Naive thymus-derived CD8-positive, alpha-beta T cell (primary cell): ENCODE results near the gene SPI1. TPM values are rescaled to one million over a fixed set of nuclear protein-coding genes. Genes with fewer than 3 reads are reported as not detected.

Experiments
- ATAC-seq, 2 donors: fragments of 150-1000 bp; cut with Tn5 transposase in 1 of 2; sonication (Bioruptor Pico), chemical (Tn5 transposase) in 1 of 2; 1 replicate in 1 of 2; 2 replicates in 1 of 2; pipeline ENCODE4 v1.10.0; 2021; ENCODE audit warnings: mild to moderate bottlenecking in 2 of 2, moderate library complexity in 2 of 2
- POLR2A ChIA-PET: fragments of 350-600 bp; sonication (Branson Sonifier 250); formaldehyde crosslinking; loops from one replicate; lab custom pipeline; 2021; ENCODE audit warnings: antibody characterized with exemption; lab: Charles Lee
- DNase-seq, 10 donors: peaks; one replicate each; pipeline versions ENCODE4 v3.0.0 to v3.0.0-alpha.2; 2020 to 2022
- H3K27ac Mint-ChIP-seq, 10 donors: one replicate each; pipeline ENCODE4 v1.8.0; 2020 to 2022; ENCODE audit warnings: mild to moderate bottlenecking in 10 of 10, mixed read lengths in 10 of 10, moderate library complexity in 4 of 10, inconsistent platforms in 1 of 10
- H3K27me3 Mint-ChIP-seq, 5 donors: one replicate each; pipeline ENCODE4 v1.8.0; 2021 to 2022; ENCODE audit warnings: mixed read lengths in 5 of 5
- H3K36me3 Mint-ChIP-seq, 3 donors: one replicate each; pipeline ENCODE4 v1.8.0; 2020 to 2022; ENCODE audit warnings: mixed read lengths in 3 of 3, mild to moderate bottlenecking in 2 of 3, inconsistent platforms in 1 of 3
- H3K4me1 Mint-ChIP-seq, 4 donors: one replicate each; pipeline ENCODE4 v1.8.0; 2021 to 2022; ENCODE audit warnings: mixed read lengths in 4 of 4
- H3K4me3 Mint-ChIP-seq, 10 donors: one replicate each; pipeline ENCODE4 v1.8.0; 2020 to 2022; ENCODE audit warnings: mild to moderate bottlenecking in 10 of 10, mixed read lengths in 10 of 10, moderate library complexity in 6 of 10, inconsistent platforms in 1 of 10
- H3K9me3 Mint-ChIP-seq, 9 donors: one replicate each; pipeline ENCODE4 v1.8.0; 2020 to 2022; ENCODE audit warnings: mixed read lengths in 9 of 9, mild to moderate bottlenecking in 3 of 9, inconsistent platforms in 1 of 9, moderate library complexity in 1 of 9
- polyA plus RNA-seq, 3 donors: library from polyadenylated mRNA; unstranded; fragments of 300-500 nt; fragmentation: Illumina TruSeq; gene quantifications; one replicate each; pipeline ENCODE4 v1.2.3, GENCODE V29; 2021
- total RNA-seq, 8 experiments: library from RNA in 2 of 8; stranded (reverse) in 2 of 8; gene quantifications; one replicate each; pipeline ENCODE4 v1.2.3 and lab custom pipeline; 2021 to 2026

SPI1 gene
- total and polyA plus RNA-seq, 5 experiments from 2014 or later = 3.4 to 4.7 TPM; not detected in 3

GRCh38 chr11:47413351-47413750, 35.0 kb upstream of the SPI1 start:
- Mint-ChIP-seq H3K36me3 (peaks cover 0 to 33% (median 5%) of the 10 kb centered on the region in 3 donors), H3K27ac (no peak overlapping the region), H3K27me3 (no peaks in the 10 kb centered on the region), H3K9me3 (no peaks in the 10 kb centered on the region), H3K4me3 (no peak overlapping the region), H3K4me1 (peaks cover 9 to 15% (median 13%) of the 10 kb centered on the region in 4 donors)
- POLR2A ChIA-PET = no interaction called here
- DNase-seq = no peak
- no peak for ATAC-seq

- H3K36me3 Mint-ChIP-seq = peaks cover 0 to 24% (median 5%) of the 10 kb centered on the region in 3 donors
- H3K27ac Mint-ChIP-seq = peak overlapping the region in 1 of 10 donors; percentile 10
- POLR2A ChIA-PET = interaction anchor here (0.5 to 5.9 kb wide), 12 partner anchors 11 to 257 kb away, joined by 3 to 36 read pairs (median 5); partner anchors contain the start of genes PSMC3 and SPI1
- no peak overlapping the region for H3K4me3 Mint-ChIP-seq
- DNase-seq (peak in 8 of 10 donors; percentile 14 to 70 (median 46)), ATAC-seq (no peak)
- no peaks in the 10 kb centered on the region for H3K9me3 Mint-ChIP-seq
- H3K4me1 Mint-ChIP-seq = peaks cover 9 to 24% (median 21%) of the 10 kb centered on the region in 4 donors
- H3K27me3 Mint-ChIP-seq = no peaks in the 10 kb centered on the region
Measured at GRCh38 chr11:47411884-47412746, 33.8 kb upstream of the SPI1 start.

- H3K27ac Mint-ChIP-seq = peak overlapping the region in 2 of 10 donors; percentile 21 to 54
- peaks cover 0 to 19% (median 5%) of the 10 kb centered on the region in 3 donors for H3K36me3 Mint-ChIP-seq
- DNase-seq (no peak), ATAC-seq (no peak)
- POLR2A ChIA-PET = interaction anchor here (1.2 to 5.9 kb wide), 8 partner anchors 8 to 195 kb away, joined by 3 to 36 read pairs (median 6); partner anchors contain the start of genes DDB2, PSMC3 and SPI1
- no peaks in the 10 kb centered on the region for H3K27me3 Mint-ChIP-seq
- H3K4me1 Mint-ChIP-seq = peaks cover 9 to 28% (median 25%) of the 10 kb centered on the region in 4 donors
- peak overlapping the region in 7 of 10 donors; percentile 10 to 48 (median 37) for H3K4me3 Mint-ChIP-seq
- no peaks in the 10 kb centered on the region for H3K9me3 Mint-ChIP-seq
Measured at GRCh38 chr11:47410370-47411264, 32.3 kb upstream of the SPI1 start.

GRCh38 chr11:47409440-47410369, 31.4 kb upstream of the SPI1 start:
- H3K27ac Mint-ChIP-seq = peak overlapping the region; percentile 85 to 97 (median 96)
- peaks cover 0 to 17% (median 5%) of the 10 kb centered on the region in 3 donors for H3K36me3 Mint-ChIP-seq
- POLR2A ChIA-PET = interaction anchor here (0.9 to 5.9 kb wide), 14 partner anchors 8 to 195 kb away, joined by 3 to 57 read pairs (median 7); partner anchors contain the start of genes DDB2 and PSMC3
- peaks cover 9 to 28% (median 25%) of the 10 kb centered on the region in 4 donors for H3K4me1 Mint-ChIP-seq
- no peak for DNase-seq
- H3K4me3 Mint-ChIP-seq = peak overlapping the region; percentile 89 to 96 (median 92)
- H3K9me3 Mint-ChIP-seq = no peaks in the 10 kb centered on the region
- no peak for ATAC-seq
- no peaks in the 10 kb centered on the region for H3K27me3 Mint-ChIP-seq

GRCh38 chr11:47408598-47409439, 30.5 kb upstream of the SPI1 start:
- Mint-ChIP-seq H3K4me1 (peaks cover 6 to 28% (median 25%) of the 10 kb centered on the region in 4 donors), H3K27ac (peak overlapping the region; percentile 85 to 97 (median 96)), H3K27me3 (no peaks in the 10 kb centered on the region), H3K4me3 (peak overlapping the region; percentile 89 to 96 (median 92)), H3K36me3 (peaks cover 0 to 11% (median 1%) of the 10 kb centered on the region in 3 donors), H3K9me3 (no peaks in the 10 kb centered on the region)
- DNase-seq (peak in 2 of 10 donors; percentile 26 to 32), ATAC-seq (peak; percentile 4 to 16)
- POLR2A ChIA-PET = interaction anchor here (0.6 to 5.9 kb wide), 15 partner anchors 9 to 231 kb away, joined by 3 to 57 read pairs (median 5); partner anchors contain the start of genes ACP2, DDB2 and PSMC3

GRCh38 chr11:47407746-47408590, 29.6 kb upstream of the SPI1 start, which contains the start of gene SLC39A13:
Gene SLC39A13 (plus strand): TSS chr11:47408590. CDS start chr11:47410095, 1,505 bp downstream.
- Mint-ChIP-seq H3K36me3 (peaks cover 0 to 4% (median 0%) of the 10 kb centered on the region in 3 donors), H3K4me3 (peak within 1 kb of the TSS; percentile 89 to 96 (median 92)), H3K9me3 (no peaks in the 10 kb centered on the region), H3K27me3 (no peaks in the 10 kb centered on the region), H3K4me1 (peaks cover 5 to 30% (median 26%) of the 10 kb centered on the region in 4 donors), H3K27ac (peak within 1 kb of the TSS; percentile 92 to 97 (median 96))
- POLR2A ChIA-PET = interaction anchor here (0.6 to 5.9 kb wide), 15 partner anchors 8 to 230 kb away, joined by 3 to 57 read pairs (median 5); partner anchors contain the start of genes ACP2, PSMC3 and SPI1
- peak; percentile 79 to 93 (median 90) for DNase-seq
- ATAC-seq = peak; percentile 86 to 91

- POLR2A ChIA-PET = interaction anchor here (0.9 to 5.9 kb wide), 9 partner anchors 8 to 114 kb away, joined by 3 to 57 read pairs (median 12); partner anchors contain the start of genes PSMC3 and SPI1
- H3K4me3 Mint-ChIP-seq = peak overlapping the region; percentile 76 to 94 (median 87)
- H3K27me3 Mint-ChIP-seq = no peaks in the 10 kb centered on the region
- no peaks in the 10 kb centered on the region for H3K36me3 Mint-ChIP-seq
- H3K4me1 Mint-ChIP-seq = peaks cover 5 to 31% (median 26%) of the 10 kb centered on the region in 4 donors
- H3K27ac Mint-ChIP-seq = peak overlapping the region; percentile 86 to 96 (median 94)
- DNase-seq = no peak
- no peak for ATAC-seq
- no peaks in the 10 kb centered on the region for H3K9me3 Mint-ChIP-seq
Measured at GRCh38 chr11:47406896-47407745, 28.8 kb upstream of the SPI1 start.

- Mint-ChIP-seq H3K27ac (peak overlapping the region in 5 of 10 donors; percentile 20 to 90 (median 58)), H3K4me3 (no peak overlapping the region), H3K27me3 (no peaks in the 10 kb centered on the region), H3K9me3 (no peaks in the 10 kb centered on the region), H3K4me1 (peaks cover 11 to 44% (median 30%) of the 10 kb centered on the region in 4 donors), H3K36me3 (no peaks in the 10 kb centered on the region)
- POLR2A ChIA-PET = interaction anchor here (0.6 to 10.4 kb wide), 3 partner anchors 14 to 240 kb away, joined by 3 to 147 read pairs (median 39); no protein-coding TSS in a partner anchor
- ATAC-seq = no peak
- no peak for DNase-seq
Measured at GRCh38 chr11:47403571-47403970, 25.2 kb upstream of the SPI1 start.

- no peak overlapping the region for H3K4me3 Mint-ChIP-seq
- POLR2A ChIA-PET = interaction anchor here (0.6 to 10.4 kb wide), 3 partner anchors 13 to 240 kb away, joined by 3 to 147 read pairs (median 39); no protein-coding TSS in a partner anchor
- H3K27me3 Mint-ChIP-seq = no peaks in the 10 kb centered on the region
- DNase-seq = no peak
- no peaks in the 10 kb centered on the region for H3K9me3 Mint-ChIP-seq
- H3K36me3 Mint-ChIP-seq = no peaks in the 10 kb centered on the region
- ATAC-seq = no peak
- H3K27ac Mint-ChIP-seq = peak overlapping the region in 8 of 10 donors; percentile 2 to 90 (median 57)
- peaks cover 11 to 48% (median 34%) of the 10 kb centered on the region in 4 donors for H3K4me1 Mint-ChIP-seq
Measured at GRCh38 chr11:47403135-47403534, 24.8 kb upstream of the SPI1 start.
